MM.1S (cell line): ENCODE results near the gene FOXP1.

Experiments used
- DNase-seq: peaks from one replicate; pipeline ENCODE4 v3.0.0-alpha.2; 2015
- H2AFZ ChIP-seq: fragments of 300-600 bp; sonication (generic); 2 replicates; pipeline ENCODE4 v1.6.0; 2016; ENCODE audit warnings: antibody characterized with exemption, low read length
- H3F3A ChIP-seq: fragments of 300-600 bp; sonication (generic); 2 replicates; pipeline ENCODE4 v1.6.1; 2016; ENCODE audit warnings: mild to moderate bottlenecking, antibody characterized with exemption, low read length, moderate library complexity, mixed read lengths; ENCODE audit not compliant: insufficient read depth
- H3K27ac ChIP-seq: fragments of 300-600 bp; sonication (generic); 2 replicates; pipeline ENCODE4 v1.5.1; 2016; ENCODE audit warnings: mild to moderate bottlenecking, low read length
- H3K27me3 ChIP-seq: fragments of 300-600 bp; sonication (generic); replicated peaks from 2 replicates; pipeline ENCODE4 v1.6.0; 2016; ENCODE audit warnings: low read length; ENCODE audit not compliant: insufficient read depth
- H3K36me3 ChIP-seq: fragments of 300-600 bp; sonication (generic); replicated peaks from 2 replicates; pipeline ENCODE4 v1.6.1; 2016; ENCODE audit warnings: mild to moderate bottlenecking, low read length, mixed read lengths; ENCODE audit not compliant: insufficient read depth
- H3K4me1 ChIP-seq: fragments of 300-600 bp; sonication (generic); 2 replicates; pipeline ENCODE4 v1.6.1; 2016; ENCODE audit warnings: low read length, mixed read lengths
- H3K4me2 ChIP-seq: fragments of 300-600 bp; sonication (generic); 2 replicates; pipeline ENCODE4 v1.6.0; 2016; ENCODE audit warnings: low read depth, low read length
- H3K4me3 ChIP-seq: fragments of 300-600 bp; sonication (generic); 2 replicates; pipeline ENCODE4 v1.5.1; 2016; ENCODE audit warnings: low read length, mixed read lengths
- H3K79me2 ChIP-seq: fragments of 300-600 bp; sonication (generic); 2 replicates; pipeline ENCODE4 v1.6.1; 2016; ENCODE audit warnings: mixed run types, low read length, mixed read lengths
- H3K9ac ChIP-seq: fragments of 300-600 bp; sonication (generic); 2 replicates; pipeline ENCODE4 v1.6.1; 2016; ENCODE audit warnings: low read length, mixed read lengths
- H3K9me2 ChIP-seq: fragments of 300-600 bp; sonication (generic); replicated peaks from 2 replicates; pipeline ENCODE4 v1.6.1; 2016; ENCODE audit warnings: mild to moderate bottlenecking, low read length, mixed read lengths; ENCODE audit not compliant: insufficient read depth
- H3K9me3 ChIP-seq: fragments of 300-600 bp; sonication (generic); replicated peaks from 2 replicates; pipeline ENCODE4 v1.6.1; 2016; ENCODE audit warnings: mild to moderate bottlenecking, low read length, mixed read lengths; ENCODE audit not compliant: insufficient read depth
- H4K20me1 ChIP-seq: fragments of 300-600 bp; sonication (generic); 2 replicates; pipeline ENCODE4 v1.6.1; 2016; ENCODE audit warnings: mild to moderate bottlenecking, low read length, moderate library complexity, mixed read lengths; ENCODE audit not compliant: insufficient read depth
- EZH2 ChIP-seq: fragments of 300-600 bp; sonication (generic); optimal IDR thresholded peaks from 2 replicates; pipeline ENCODE3; 2017; ENCODE audit warnings: low read depth, mild to moderate bottlenecking, antibody characterized with exemption, low read length, mixed read lengths
- EZH2phosphoT487 ChIP-seq: fragments of 300-600 bp; sonication (generic); IDR thresholded peaks from 2 replicates; pipeline ENCODE4 v1.6.1; 2018; ENCODE audit warnings: antibody characterized with exemption, low read length
- TF ChIP-seq, protein P1 (sequence below): fragments of 300-600 bp; sonication (generic); IDR thresholded peaks from 2 replicates; pipeline ENCODE4 v1.5.1; 2016; ENCODE audit warnings: antibody characterized with exemption, low read length, mixed read lengths

FOXP1 gene

DNA sequence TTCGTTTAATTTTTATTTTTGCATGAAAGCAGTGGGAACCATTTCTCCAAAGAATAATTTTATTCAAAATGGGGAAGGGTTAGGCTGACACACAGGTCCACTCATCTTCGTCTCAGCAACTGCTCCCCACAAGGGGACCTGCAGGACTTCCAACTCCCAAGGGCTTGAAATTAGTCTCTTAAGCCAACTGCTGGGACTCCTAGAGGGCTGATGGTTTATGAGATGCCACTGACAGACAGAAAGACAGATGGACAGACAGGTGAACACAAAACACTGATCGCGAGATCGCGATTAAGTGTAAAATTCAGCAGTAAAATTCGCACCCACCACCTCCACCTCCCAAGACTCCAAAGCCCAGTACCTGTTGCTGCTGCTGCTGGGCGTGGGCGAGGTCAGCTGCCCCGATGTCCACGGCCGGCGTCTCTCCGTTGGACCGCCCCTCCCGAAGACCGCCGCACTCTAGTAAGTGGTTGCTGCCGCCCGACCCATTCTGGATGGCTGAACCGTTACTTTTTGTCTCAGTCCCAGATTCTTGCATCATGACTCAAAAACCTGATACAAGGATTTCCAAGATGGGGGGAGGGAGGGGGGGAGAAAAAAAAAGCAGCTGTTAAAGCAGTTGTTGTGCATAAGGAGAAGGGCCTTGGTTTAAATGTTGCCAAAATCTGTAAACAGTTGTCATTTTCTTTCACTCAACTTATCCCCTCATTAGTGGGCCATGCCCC is 385.5 kb downstream of the FOXP1 start:
- Histone ChIP-seq H3K4me2 (no peak overlapping the region), H4K20me1 (no peaks in the 10 kb centered on the region), H2AFZ (no peak overlapping the region), H3K4me1 (no peaks in the 10 kb centered on the region), H3K9ac (no peak overlapping the region), H3F3A (no peaks in the 10 kb centered on the region), H3K9me3 (no peaks in the 10 kb centered on the region), H3K79me2 (no peaks in the 10 kb centered on the region), H3K27ac (no peak overlapping the region), H3K9me2 (no peaks in the 10 kb centered on the region), H3K4me3 (no peak overlapping the region), H3K27me3 (no peaks in the 10 kb centered on the region), H3K36me3 (no peaks in the 10 kb centered on the region)
- no peak for DNase-seq
- TF ChIP-seq, protein P1, sequence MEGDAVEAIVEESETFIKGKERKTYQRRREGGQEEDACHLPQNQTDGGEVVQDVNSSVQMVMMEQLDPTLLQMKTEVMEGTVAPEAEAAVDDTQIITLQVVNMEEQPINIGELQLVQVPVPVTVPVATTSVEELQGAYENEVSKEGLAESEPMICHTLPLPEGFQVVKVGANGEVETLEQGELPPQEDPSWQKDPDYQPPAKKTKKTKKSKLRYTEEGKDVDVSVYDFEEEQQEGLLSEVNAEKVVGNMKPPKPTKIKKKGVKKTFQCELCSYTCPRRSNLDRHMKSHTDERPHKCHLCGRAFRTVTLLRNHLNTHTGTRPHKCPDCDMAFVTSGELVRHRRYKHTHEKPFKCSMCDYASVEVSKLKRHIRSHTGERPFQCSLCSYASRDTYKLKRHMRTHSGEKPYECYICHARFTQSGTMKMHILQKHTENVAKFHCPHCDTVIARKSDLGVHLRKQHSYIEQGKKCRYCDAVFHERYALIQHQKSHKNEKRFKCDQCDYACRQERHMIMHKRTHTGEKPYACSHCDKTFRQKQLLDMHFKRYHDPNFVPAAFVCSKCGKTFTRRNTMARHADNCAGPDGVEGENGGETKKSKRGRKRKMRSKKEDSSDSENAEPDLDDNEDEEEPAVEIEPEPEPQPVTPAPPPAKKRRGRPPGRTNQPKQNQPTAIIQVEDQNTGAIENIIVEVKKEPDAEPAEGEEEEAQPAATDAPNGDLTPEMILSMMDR, result no peak
- TF ChIP-seq EZH2 (no peak), EZH2phosphoT487 (no peak)

DNA sequence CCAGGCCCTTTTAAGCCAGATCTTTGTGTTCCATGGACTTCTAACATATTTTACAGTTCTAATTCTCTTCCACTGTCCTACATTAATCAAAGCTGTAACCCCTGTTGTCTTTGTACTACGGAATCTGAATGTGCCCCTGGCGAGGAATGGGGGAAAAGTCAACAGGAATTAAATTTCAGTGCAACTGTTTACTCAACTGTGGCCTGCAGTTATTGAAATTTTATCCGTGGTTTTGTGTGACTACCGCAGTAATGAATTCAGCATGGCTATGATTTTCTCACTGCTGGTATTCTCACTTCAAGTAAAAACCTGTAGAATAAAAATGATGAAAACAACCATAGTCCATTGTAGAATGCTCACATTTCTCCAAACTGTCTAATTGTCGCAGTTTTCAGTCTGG is 388.0 kb downstream of the FOXP1 start:
- H3K4me2 ChIP-seq, result no peak overlapping the region
- no peaks in the 10 kb centered on the region for H3K79me2 ChIP-seq
- H3K9me2 ChIP-seq, result no peaks in the 10 kb centered on the region
- TF ChIP-seq EZH2phosphoT487, result no peak
- TF ChIP-seq EZH2, result no peak
- TF ChIP-seq, protein P1, result no peak
- no peak overlapping the region for H3K27ac ChIP-seq
- H4K20me1 ChIP-seq, result no peaks in the 10 kb centered on the region
- no peaks in the 10 kb centered on the region for H3K4me1 ChIP-seq
- H3F3A ChIP-seq, result no peaks in the 10 kb centered on the region
- H2AFZ ChIP-seq, result no peak overlapping the region
- no peak for DNase-seq
- no peaks in the 10 kb centered on the region for H3K9me3 ChIP-seq
- no peaks in the 10 kb centered on the region for H3K36me3 ChIP-seq
- H3K27me3 ChIP-seq, result no peaks in the 10 kb centered on the region
- H3K9ac ChIP-seq, result no peak overlapping the region
- no peak overlapping the region for H3K4me3 ChIP-seq

DNA sequence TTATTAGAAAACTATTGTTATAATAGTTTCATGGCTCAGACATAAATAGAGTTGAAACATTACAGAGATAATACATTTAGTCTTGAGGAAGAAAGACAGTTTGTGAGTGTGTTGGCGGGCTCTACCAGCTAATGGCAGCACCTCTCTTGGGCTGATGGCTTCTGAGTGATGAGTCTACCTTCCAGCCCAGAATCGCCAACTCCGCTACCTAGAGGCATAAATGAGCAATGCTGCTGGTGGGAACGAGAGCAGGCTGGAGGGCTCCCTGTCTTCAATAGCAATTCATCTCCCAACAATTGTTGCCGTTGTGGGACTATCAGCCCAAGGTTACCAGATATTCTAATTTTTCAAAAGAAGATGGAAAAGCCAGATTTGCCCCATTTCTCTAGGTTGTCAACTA is 388.7 kb downstream of the FOXP1 start:
- no peak overlapping the region for H3K27ac ChIP-seq

DNA sequence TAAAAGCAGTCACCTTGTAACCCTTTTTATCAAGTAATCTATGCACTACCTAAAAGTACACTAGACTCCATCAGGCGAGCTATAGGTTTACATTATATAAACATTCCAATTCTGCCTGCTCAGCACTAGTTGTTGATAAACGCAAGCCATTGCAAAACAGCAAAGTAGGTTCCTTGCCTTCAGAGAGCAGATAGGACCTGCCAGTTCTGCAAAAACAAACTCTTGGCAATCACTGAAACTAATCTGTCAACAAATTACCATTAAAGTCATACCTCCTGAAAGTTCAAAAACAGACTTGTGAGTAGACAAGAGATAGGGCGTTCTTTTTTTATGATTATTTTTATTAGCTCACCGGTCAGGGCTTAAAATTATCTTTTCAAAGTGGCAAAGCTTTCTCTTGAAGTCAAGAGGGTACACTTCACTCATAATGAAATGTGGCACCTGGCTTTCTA is 392.5 kb downstream of the FOXP1 start:
- no peak for DNase-seq
- no peak for TF ChIP-seq EZH2phosphoT487
- TF ChIP-seq, protein P1, result no peak
- TF ChIP-seq EZH2, result no peak
- H3K79me2 ChIP-seq, result no peaks in the 10 kb centered on the region

More for the DNA sequence above, 388.7 kb downstream of the FOXP1 start:
- no peaks in the 10 kb centered on the region for H3K9me3 ChIP-seq
- H3K27me3 ChIP-seq, result no peaks in the 10 kb centered on the region
- no peaks in the 10 kb centered on the region for H4K20me1 ChIP-seq
- H3K36me3 ChIP-seq, result no peaks in the 10 kb centered on the region
- H3K4me1 ChIP-seq, result no peaks in the 10 kb centered on the region
- H3K4me2 ChIP-seq, result no peak overlapping the region
- H3K4me3 ChIP-seq, result no peak overlapping the region
- H3K9me2 ChIP-seq, result no peaks in the 10 kb centered on the region
- TF ChIP-seq EZH2phosphoT487, result no peak
- H3K9ac ChIP-seq, result no peak overlapping the region
- no peaks in the 10 kb centered on the region for H3K79me2 ChIP-seq
- no peak for DNase-seq
- H3F3A ChIP-seq, result no peaks in the 10 kb centered on the region
- H2AFZ ChIP-seq, result no peak overlapping the region

More for the DNA sequence above, 392.5 kb downstream of the FOXP1 start:
- no peaks in the 10 kb centered on the region for H3F3A ChIP-seq
- no peak overlapping the region for H3K4me2 ChIP-seq
- no peaks in the 10 kb centered on the region for H3K9me2 ChIP-seq
- no peak overlapping the region for H2AFZ ChIP-seq
- no peaks in the 10 kb centered on the region for H3K27me3 ChIP-seq
- H3K9ac ChIP-seq, result no peak overlapping the region
- H3K4me3 ChIP-seq, result no peak overlapping the region
- no peak overlapping the region for H3K27ac ChIP-seq
- H3K9me3 ChIP-seq, result no peaks in the 10 kb centered on the region
- H4K20me1 ChIP-seq, result no peaks in the 10 kb centered on the region
- no peaks in the 10 kb centered on the region for H3K36me3 ChIP-seq
- H3K4me1 ChIP-seq, result no peaks in the 10 kb centered on the region
